ENCODE data around the gene ARHGAP42. TPM values are rescaled to one million over a fixed set of nuclear protein-coding genes. Genes with fewer than 3 reads are reported as not detected.

The ARHGAP42 gene
- total RNA-seq, 2 donors from 2014 or later: 5.6 to 13.8 TPM

DNA sequence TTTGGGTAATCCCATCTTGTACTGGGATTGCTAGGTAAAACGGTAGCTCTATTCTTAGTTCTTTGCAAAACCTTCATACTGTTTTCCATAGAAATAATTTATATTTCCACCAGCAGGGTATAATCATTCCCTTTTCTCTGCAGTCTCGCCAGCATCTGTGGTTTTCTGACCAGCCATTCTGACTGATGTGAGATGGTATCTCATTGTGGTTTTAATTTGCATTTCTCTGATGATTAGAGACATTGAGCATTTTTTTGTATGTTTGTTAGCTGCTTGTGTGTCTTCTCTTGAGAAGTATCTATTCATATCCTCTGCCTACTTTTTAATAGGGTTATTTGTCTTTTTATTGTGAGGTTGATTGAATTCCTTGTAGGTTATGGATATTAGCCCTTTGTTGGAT lies 221.7 kb downstream of the ARHGAP42 start:
- no peaks in the 10 kb centered on the region for H3K4me1 ChIP-seq (ENCODE audit: control insufficient read depth in 1 of 2, low read depth in 2 of 2)
- no peaks in the 10 kb centered on the region for H3K27me3 ChIP-seq (replicated peaks; ENCODE audit: insufficient read depth)
- no peak overlapping the region for H3K4me3 ChIP-seq
- no peaks in the 10 kb centered on the region for H3K9me3 ChIP-seq
- TF ChIP-seq, protein P1, sequence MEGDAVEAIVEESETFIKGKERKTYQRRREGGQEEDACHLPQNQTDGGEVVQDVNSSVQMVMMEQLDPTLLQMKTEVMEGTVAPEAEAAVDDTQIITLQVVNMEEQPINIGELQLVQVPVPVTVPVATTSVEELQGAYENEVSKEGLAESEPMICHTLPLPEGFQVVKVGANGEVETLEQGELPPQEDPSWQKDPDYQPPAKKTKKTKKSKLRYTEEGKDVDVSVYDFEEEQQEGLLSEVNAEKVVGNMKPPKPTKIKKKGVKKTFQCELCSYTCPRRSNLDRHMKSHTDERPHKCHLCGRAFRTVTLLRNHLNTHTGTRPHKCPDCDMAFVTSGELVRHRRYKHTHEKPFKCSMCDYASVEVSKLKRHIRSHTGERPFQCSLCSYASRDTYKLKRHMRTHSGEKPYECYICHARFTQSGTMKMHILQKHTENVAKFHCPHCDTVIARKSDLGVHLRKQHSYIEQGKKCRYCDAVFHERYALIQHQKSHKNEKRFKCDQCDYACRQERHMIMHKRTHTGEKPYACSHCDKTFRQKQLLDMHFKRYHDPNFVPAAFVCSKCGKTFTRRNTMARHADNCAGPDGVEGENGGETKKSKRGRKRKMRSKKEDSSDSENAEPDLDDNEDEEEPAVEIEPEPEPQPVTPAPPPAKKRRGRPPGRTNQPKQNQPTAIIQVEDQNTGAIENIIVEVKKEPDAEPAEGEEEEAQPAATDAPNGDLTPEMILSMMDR (IDR thresholded peaks at IDR 0.05): no peak
- no peak overlapping the region for H3K27ac ChIP-seq
- H3K36me3 ChIP-seq: no peaks in the 10 kb centered on the region
- no peak for DNase-seq (ENCODE audit: low spot score)
- ATAC-seq (ENCODE audit: insufficient number of reproducible peaks, low FRiP score, low read depth): no peak

DNA sequence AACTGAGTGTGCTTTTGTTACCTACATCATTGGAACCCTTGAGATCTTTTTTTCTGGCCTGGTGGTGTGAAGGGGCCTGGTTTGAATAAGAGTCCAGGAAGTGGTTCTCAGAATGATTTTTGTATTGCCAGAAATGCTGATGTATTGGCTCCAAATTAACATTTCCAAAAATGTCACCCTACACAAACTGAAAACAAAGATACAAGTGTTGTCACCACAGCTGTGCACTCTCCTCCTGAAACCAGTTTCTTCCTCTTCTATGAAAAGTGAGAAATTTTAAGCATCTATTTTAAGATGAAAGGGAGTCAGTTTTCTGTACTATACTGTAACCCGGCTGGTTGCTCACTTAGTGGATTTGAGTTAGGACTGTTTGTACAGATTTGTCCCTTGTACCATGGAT lies 223.7 kb downstream of the ARHGAP42 start:
- H3K27ac ChIP-seq: no peak overlapping the region
- TF ChIP-seq, protein P1 (IDR thresholded peaks at IDR 0.05): no peak
- H3K36me3 ChIP-seq: no peaks in the 10 kb centered on the region
- H3K4me1 ChIP-seq (ENCODE audit: control insufficient read depth in 1 of 2, low read depth in 2 of 2): no peaks in the 10 kb centered on the region
- H3K4me3 ChIP-seq: no peak overlapping the region
- no peaks in the 10 kb centered on the region for H3K9me3 ChIP-seq
- H3K27me3 ChIP-seq (replicated peaks; ENCODE audit: insufficient read depth): no peaks in the 10 kb centered on the region
- DNase-seq (ENCODE audit: low spot score) (no peak), ATAC-seq (ENCODE audit: insufficient number of reproducible peaks, low FRiP score, low read depth) (no peak)

DNA sequence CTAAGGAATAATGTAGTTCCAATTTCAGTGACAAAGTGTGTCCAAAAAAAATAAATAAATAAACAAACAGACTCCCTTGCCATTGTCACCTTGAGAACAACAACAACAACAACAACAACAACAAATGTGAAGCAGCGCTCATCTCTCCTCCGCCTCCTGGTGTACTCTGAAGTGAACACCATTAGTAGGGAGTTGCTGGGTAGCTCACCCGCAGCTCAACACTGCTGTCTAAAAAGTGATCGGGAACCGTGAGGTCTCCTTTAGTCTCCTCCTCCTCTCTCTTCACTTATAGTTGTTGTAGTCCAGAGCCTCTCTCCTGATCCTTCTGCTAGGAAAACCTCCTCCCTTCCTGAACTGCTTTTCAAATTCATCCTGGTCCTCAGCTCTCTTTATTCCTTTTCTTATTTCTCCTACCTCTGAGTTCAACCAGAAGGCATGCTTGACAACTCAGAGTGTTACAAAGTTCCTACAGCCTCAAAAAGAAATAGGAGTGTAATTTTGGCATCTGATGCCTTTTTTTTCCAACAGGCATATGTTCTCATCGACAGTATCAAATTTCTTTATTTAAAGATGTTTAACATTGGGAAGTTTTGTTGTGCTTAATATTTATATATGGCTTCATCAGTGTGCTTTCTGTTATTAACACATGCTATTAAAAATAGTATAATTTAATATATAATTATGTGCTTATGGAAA lies 227.5 kb downstream of the ARHGAP42 start:
- H3K4me3 ChIP-seq: no peak overlapping the region
- H3K9me3 ChIP-seq: no peaks in the 10 kb centered on the region
- no peaks in the 10 kb centered on the region for H3K27me3 ChIP-seq (replicated peaks; ENCODE audit: insufficient read depth)
- H3K27ac ChIP-seq: no peak overlapping the region
- peaks cover 0 to 9% of the 10 kb centered on the region in 2 donors for H3K4me1 ChIP-seq (ENCODE audit: control insufficient read depth in 1 of 2, low read depth in 2 of 2)
- ATAC-seq (ENCODE audit: insufficient number of reproducible peaks, low FRiP score, low read depth) (no peak), DNase-seq (ENCODE audit: low spot score) (no peak)
- TF ChIP-seq, protein P1 (IDR thresholded peaks at IDR 0.05): no peak
- H3K36me3 ChIP-seq: no peaks in the 10 kb centered on the region

DNA sequence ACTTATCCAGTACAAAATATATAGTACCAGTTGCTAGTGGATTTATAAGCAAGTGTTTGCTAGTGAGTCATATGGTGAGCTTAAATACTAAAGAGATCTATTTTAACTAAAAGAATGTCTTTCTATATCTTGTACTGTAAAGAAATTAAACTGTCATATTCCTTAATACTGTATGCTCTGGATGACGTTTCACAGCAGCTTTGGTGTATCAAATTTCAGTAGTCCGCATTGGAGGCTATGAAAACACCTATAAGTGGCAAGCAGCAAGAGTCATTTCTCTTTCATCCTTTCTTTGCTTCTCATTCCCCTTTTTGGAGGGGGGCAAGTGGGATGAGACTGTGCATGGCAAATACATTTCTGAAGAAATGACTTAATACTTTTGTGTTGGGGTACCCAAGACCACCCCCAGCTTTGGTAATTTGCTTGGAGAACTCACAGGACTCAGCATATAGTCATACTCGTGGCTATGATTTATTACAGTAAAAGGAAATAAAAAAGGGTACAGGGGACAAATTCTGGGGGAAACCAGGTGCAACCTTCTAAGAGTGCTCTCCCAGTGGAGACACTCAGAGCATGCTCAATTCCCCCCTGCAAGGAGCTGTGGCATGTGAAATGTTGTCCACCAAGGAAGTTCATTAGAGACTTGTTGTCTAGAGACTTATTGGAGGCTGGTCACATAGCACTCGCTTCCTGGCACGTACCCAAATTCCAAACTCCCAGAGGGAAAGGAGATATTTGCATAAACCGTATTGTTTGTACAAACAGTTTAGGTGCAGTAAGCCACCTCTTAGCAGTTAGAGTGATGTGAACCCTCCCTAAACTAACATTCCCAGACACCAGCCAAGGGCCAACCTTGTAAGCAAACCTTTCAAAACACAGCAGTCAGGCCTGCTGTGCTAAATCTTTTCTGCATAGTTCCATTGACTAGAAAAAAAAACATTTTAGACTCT lies 231.7 kb downstream of the ARHGAP42 start:
- TF ChIP-seq, protein P1 (IDR thresholded peaks at IDR 0.05): no peak
- H3K4me1 ChIP-seq (ENCODE audit: control insufficient read depth in 1 of 2, low read depth in 2 of 2): peaks cover 0 to 9% of the 10 kb centered on the region in 2 donors
- H3K36me3 ChIP-seq: no peaks in the 10 kb centered on the region
- H3K9me3 ChIP-seq: no peaks in the 10 kb centered on the region
- H3K27ac ChIP-seq: no peak overlapping the region
- H3K27me3 ChIP-seq (replicated peaks; ENCODE audit: insufficient read depth): no peaks in the 10 kb centered on the region
- ATAC-seq (ENCODE audit: insufficient number of reproducible peaks, low FRiP score, low read depth) (no peak), DNase-seq (ENCODE audit: low spot score) (no peak)
- H3K4me3 ChIP-seq: no peak overlapping the region

DNA sequence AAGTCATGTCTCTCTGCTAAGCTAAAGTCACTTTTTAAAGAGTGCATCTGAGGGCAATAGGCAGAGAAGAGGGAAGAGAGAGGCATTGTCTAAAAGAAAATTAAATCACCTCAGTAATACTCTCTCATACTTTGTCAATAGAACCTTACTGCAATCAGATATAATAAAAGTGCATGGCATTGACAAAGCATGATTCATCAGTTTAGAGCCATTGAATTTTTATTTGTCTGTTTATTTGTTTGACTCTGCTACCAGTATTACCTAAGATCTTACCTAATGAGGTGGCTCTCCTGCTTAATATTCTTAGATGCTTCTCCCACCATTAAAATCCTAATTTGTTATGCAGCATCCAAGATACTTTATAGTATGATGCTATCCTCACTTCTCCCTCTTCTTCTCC lies 233.5 kb downstream of the ARHGAP42 start:
- DNase-seq (ENCODE audit: low spot score) (no peak), ATAC-seq (ENCODE audit: insufficient number of reproducible peaks, low FRiP score, low read depth) (no peak)
- Histone ChIP-seq H3K4me3 (no peak overlapping the region), H3K9me3 (no peaks in the 10 kb centered on the region), H3K27ac (no peak overlapping the region), H3K36me3 (no peaks in the 10 kb centered on the region), H3K27me3 (replicated peaks; ENCODE audit: insufficient read depth) (no peaks in the 10 kb centered on the region), H3K4me1 (ENCODE audit: control insufficient read depth in 1 of 2, low read depth in 2 of 2) (peaks cover 0 to 9% of the 10 kb centered on the region in 2 donors)
- TF ChIP-seq, protein P1 (IDR thresholded peaks at IDR 0.05): no peak
